ENCODE results near the gene NUMBL. TPM values are rescaled to one million over a fixed set of nuclear protein-coding genes. Genes with fewer than 3 reads are reported as not detected.

The NUMBL gene
- total RNA-seq, 1 experiment from 2014 or later: 41.7 TPM

DNA sequence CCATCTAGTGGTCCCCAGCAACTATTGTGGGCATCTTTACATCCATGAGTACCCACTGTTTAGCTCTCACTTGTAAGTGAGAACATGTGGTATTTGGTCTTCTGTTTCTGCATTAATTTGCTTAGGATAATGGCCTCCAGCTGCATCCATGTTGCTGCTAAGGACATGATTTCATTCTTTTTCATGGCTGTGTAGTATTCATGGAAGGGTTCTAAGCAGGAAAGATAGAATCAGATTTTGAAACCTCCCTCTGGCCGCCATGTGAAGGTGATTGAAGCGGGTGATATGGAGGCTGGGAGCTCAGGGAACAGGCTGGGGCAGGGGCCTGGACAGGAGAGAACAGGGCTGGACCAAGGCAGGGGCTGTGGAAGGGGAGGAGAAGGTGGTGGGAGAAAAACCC lies 69.2 kb downstream of the NUMBL start:
- ChIA-PET POLR2A (interaction anchor here (0.6 kb wide), 2 partner anchors 12 to 1516 kb away, joined by 3 read pairs; no protein-coding TSS in a partner anchor), RAD21 (ENCODE audit: low non-redundant PET in 1 of 2, low total read pairs in 2 of 2, uncharacterized antibody in 2 of 2, unreplicated experiment in 2 of 2) (no interaction called here), CTCF (interaction anchor here (2.6 kb wide), 1 partner anchor 13 kb away, joined by 9 read pairs; no protein-coding TSS in a partner anchor)
- H3K4me3 ChIP-seq (replicated peaks in 1 of 2; ENCODE audit: low read depth in 1 of 2, low read length in 2 of 2): no peak overlapping the region
- H3K4me2 ChIP-seq (ENCODE audit: low read length): no peak overlapping the region
- no peak overlapping the region for H3K27ac ChIP-seq (ENCODE audit: low read depth, low read length)
- no peaks in the 10 kb centered on the region for H3K9me2 ChIP-seq (ENCODE audit: insufficient read depth)
- H2AFZ ChIP-seq (ENCODE audit: low read depth, low read length, poor library complexity, severe bottlenecking): no peak overlapping the region
- TF ChIP-seq, protein P1, sequence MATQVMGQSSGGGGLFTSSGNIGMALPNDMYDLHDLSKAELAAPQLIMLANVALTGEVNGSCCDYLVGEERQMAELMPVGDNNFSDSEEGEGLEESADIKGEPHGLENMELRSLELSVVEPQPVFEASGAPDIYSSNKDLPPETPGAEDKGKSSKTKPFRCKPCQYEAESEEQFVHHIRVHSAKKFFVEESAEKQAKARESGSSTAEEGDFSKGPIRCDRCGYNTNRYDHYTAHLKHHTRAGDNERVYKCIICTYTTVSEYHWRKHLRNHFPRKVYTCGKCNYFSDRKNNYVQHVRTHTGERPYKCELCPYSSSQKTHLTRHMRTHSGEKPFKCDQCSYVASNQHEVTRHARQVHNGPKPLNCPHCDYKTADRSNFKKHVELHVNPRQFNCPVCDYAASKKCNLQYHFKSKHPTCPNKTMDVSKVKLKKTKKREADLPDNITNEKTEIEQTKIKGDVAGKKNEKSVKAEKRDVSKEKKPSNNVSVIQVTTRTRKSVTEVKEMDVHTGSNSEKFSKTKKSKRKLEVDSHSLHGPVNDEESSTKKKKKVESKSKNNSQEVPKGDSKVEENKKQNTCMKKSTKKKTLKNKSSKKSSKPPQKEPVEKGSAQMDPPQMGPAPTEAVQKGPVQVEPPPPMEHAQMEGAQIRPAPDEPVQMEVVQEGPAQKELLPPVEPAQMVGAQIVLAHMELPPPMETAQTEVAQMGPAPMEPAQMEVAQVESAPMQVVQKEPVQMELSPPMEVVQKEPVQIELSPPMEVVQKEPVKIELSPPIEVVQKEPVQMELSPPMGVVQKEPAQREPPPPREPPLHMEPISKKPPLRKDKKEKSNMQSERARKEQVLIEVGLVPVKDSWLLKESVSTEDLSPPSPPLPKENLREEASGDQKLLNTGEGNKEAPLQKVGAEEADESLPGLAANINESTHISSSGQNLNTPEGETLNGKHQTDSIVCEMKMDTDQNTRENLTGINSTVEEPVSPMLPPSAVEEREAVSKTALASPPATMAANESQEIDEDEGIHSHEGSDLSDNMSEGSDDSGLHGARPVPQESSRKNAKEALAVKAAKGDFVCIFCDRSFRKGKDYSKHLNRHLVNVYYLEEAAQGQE (IDR thresholded peaks at IDR 0.05; ENCODE audit: low read depth): no peak
- TF ChIP-seq FOSL1 (IDR thresholded peaks at IDR 0.05; ENCODE audit: low read depth): no peak
- no peak for TF ChIP-seq SIN3A (IDR thresholded peaks at IDR 0.05; ENCODE audit: low read depth)
- TF ChIP-seq CEBPB (IDR thresholded peaks at IDR 0.05; ENCODE audit: low read depth): no peak
- TF ChIP-seq EGR1 (IDR thresholded peaks at IDR 0.05; ENCODE audit: low read depth): no peak
- DNase-seq (ENCODE audit: low read depth, low spot score) (no peak), ATAC-seq (no peak)
- no TSS peak for BruUV-seq (replicated peaks)
- intact Hi-C loops (cut with micrococcal nuclease): no loop called here
- H3K9me3 ChIP-seq (ENCODE audit: control insufficient read depth in 1 of 2, insufficient read depth in 1 of 2, low read depth in 1 of 2, low read length in 2 of 2): no peaks in the 10 kb centered on the region
- no peak overlapping the region for H3K9ac ChIP-seq (ENCODE audit: low read length)
- H3K79me2 ChIP-seq (ENCODE audit: insufficient read depth, low read length): peaks cover 3% of the 10 kb centered on the region; the same call in 1 of the 2 replicates
- no peaks in the 10 kb centered on the region for H4K20me1 ChIP-seq (ENCODE audit: insufficient read depth)
- H3K27me3 ChIP-seq (ENCODE audit: insufficient read depth, low read length): no peaks in the 10 kb centered on the region
- H3K36me3 ChIP-seq (ENCODE audit: control insufficient read depth in 1 of 2, insufficient read depth in 2 of 2, low read length in 2 of 2): peaks cover 31 to 38% of the 10 kb centered on the region in 2 experiments; a peak in 3 of 4 replicates
- peaks cover 14 to 20% of the 10 kb centered on the region in 2 experiments for H3K4me1 ChIP-seq (ENCODE audit: control insufficient read depth in 1 of 2, insufficient read depth in 2 of 2, low read length in 2 of 2)

DNA sequence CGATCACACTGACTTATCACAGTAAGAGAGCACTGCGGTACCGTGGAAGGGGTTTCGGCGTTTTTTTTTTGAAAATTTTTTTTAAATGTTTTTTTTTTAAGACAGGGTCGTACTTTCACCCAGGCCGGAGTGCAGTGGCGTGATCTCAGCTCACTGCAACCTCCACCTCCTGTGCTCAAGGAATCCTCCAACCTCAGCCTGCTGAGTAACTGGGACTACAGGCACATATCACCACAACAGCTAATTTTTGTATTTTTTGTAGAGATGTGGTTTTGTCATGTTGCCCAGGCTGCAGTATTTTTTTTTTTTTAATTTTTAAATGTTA lies 70.3 kb downstream of the NUMBL start:
- Histone ChIP-seq H3K79me2 (ENCODE audit: insufficient read depth, low read length) (peaks cover 7% of the 10 kb centered on the region), H3K4me3 (replicated peaks in 1 of 2; ENCODE audit: low read depth in 1 of 2, low read length in 2 of 2) (no peak overlapping the region), H3K27ac (ENCODE audit: low read depth, low read length) (no peak overlapping the region), H2AFZ (ENCODE audit: low read depth, low read length, poor library complexity, severe bottlenecking) (no peak overlapping the region), H3K36me3 (ENCODE audit: control insufficient read depth in 1 of 2, insufficient read depth in 2 of 2, low read length in 2 of 2) (peaks cover 27 to 29% of the 10 kb centered on the region in 2 experiments; a peak in 3 of 4 replicates), H3K4me1 (ENCODE audit: control insufficient read depth in 1 of 2, insufficient read depth in 2 of 2, low read length in 2 of 2) (peaks cover 25 to 30% of the 10 kb centered on the region in 2 experiments), H4K20me1 (ENCODE audit: insufficient read depth) (no peaks in the 10 kb centered on the region), H3K4me2 (ENCODE audit: low read length) (no peak overlapping the region), H3K27me3 (ENCODE audit: insufficient read depth, low read length) (no peaks in the 10 kb centered on the region), H3K9me3 (ENCODE audit: control insufficient read depth in 1 of 2, insufficient read depth in 1 of 2, low read depth in 1 of 2, low read length in 2 of 2) (no peaks in the 10 kb centered on the region), H3K9me2 (ENCODE audit: insufficient read depth) (no peaks in the 10 kb centered on the region), H3K9ac (ENCODE audit: low read length) (no peak overlapping the region)
- RAD21 ChIA-PET (ENCODE audit: low non-redundant PET in 1 of 2, low total read pairs in 2 of 2, uncharacterized antibody in 2 of 2, unreplicated experiment in 2 of 2): no interaction called here
- TF ChIP-seq SRF (IDR thresholded peaks at IDR 0.05; ENCODE audit: low read depth) (no peak), EGR1 (IDR thresholded peaks at IDR 0.05; ENCODE audit: low read depth) (no peak), SP1 (IDR thresholded peaks at IDR 0.05; ENCODE audit: low read depth) (no peak), POLR2AphosphoS5 (IDR thresholded peaks at IDR 0.05; ENCODE audit: low read depth, low read length) (no peak), ZNF274 (IDR thresholded peaks at IDR 0.05; ENCODE audit: low read depth, low read length) (no peak), ZFX (IDR thresholded peaks at IDR 0.05) (no peak), RAD21 (IDR thresholded peaks at IDR 0.05; ENCODE audit: low read depth) (no peak), JUND (IDR thresholded peaks at IDR 0.05) (no peak)
- TF ChIP-seq, protein P2, sequence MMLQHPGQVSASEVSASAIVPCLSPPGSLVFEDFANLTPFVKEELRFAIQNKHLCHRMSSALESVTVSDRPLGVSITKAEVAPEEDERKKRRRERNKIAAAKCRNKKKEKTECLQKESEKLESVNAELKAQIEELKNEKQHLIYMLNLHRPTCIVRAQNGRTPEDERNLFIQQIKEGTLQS (IDR thresholded peaks at IDR 0.05): no peak
- TF ChIP-seq, protein P3, sequence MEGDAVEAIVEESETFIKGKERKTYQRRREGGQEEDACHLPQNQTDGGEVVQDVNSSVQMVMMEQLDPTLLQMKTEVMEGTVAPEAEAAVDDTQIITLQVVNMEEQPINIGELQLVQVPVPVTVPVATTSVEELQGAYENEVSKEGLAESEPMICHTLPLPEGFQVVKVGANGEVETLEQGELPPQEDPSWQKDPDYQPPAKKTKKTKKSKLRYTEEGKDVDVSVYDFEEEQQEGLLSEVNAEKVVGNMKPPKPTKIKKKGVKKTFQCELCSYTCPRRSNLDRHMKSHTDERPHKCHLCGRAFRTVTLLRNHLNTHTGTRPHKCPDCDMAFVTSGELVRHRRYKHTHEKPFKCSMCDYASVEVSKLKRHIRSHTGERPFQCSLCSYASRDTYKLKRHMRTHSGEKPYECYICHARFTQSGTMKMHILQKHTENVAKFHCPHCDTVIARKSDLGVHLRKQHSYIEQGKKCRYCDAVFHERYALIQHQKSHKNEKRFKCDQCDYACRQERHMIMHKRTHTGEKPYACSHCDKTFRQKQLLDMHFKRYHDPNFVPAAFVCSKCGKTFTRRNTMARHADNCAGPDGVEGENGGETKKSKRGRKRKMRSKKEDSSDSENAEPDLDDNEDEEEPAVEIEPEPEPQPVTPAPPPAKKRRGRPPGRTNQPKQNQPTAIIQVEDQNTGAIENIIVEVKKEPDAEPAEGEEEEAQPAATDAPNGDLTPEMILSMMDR (IDR thresholded peaks at IDR 0.05 in 2 of 3, conservative IDR thresholded peaks at IDR 0.05 in 1 of 3; ENCODE audit: borderline replicate concordance in 1 of 3, insufficient read depth in 1 of 3, low read depth in 2 of 3, low read length in 2 of 3): no peak
- BruUV-seq (replicated peaks): no TSS peak
- ATAC-seq (no peak), DNase-seq (ENCODE audit: low read depth, low spot score) (no peak)
- CTCF ChIA-PET: interaction anchor here (2.6 kb wide), 1 partner anchor 14 kb away, joined by 9 read pairs; no protein-coding TSS in a partner anchor
- POLR2A ChIA-PET: no interaction called here
- intact Hi-C loops (cut with micrococcal nuclease): no loop called here

Data from HCT116 (cell line).